HEK293 (cell line): ENCODE results near the gene TET2.

Experiments used
- CTCF ChIA-PET: fragments of 350-600 bp; formaldehyde crosslinking; extraction: SDS; loops from one replicate; lab custom pipeline; 2021; ENCODE audit warnings: antibody characterized with exemption; lab: Yijun Ruan, JAX
- POLR2A ChIA-PET: fragments of 300-600 bp; formaldehyde crosslinking; extraction: SDS; loops from one replicate; lab custom pipeline; 2020; ENCODE audit warnings: antibody characterized with exemption, inconsistent platforms; lab: Yijun Ruan, JAX
- H3K27ac ChIP-seq: fragments of 200-500 bp; sonication (Bioruptor generic); 2 replicates; pipeline ENCODE4 v1.5.1; 2014; ENCODE audit warnings: low read depth, low read length, control low read depth, inconsistent platforms; ENCODE audit errors: extremely low read depth
- H3K36me3 ChIP-seq, 2 experiments: fragments of 200-500 bp in 1 of 2; sonication (Bioruptor generic) in 1 of 2; 1 replicate in 1 of 2; 2 replicates in 1 of 2; pipeline ENCODE4 v1.5.1; 2014 to 2017; ENCODE audit warnings: inconsistent platforms in 2 of 2, low read length in 2 of 2; ENCODE audit not compliant: control insufficient read depth in 2 of 2, insufficient read depth in 1 of 2
- H3K4me1 ChIP-seq: fragments of 200-500 bp; sonication (Bioruptor generic); 2 replicates; pipeline ENCODE4 v1.5.1; 2014; ENCODE audit warnings: mild to moderate bottlenecking, low read length, inconsistent platforms; ENCODE audit not compliant: control insufficient read depth, insufficient read depth
- H3K4me3 ChIP-seq: 2 replicates; pipeline ENCODE4 v1.5.1; 2011; ENCODE audit warnings: low read depth, mild to moderate bottlenecking, control low read depth, low read length, moderate library complexity
- H3K9me3 ChIP-seq: fragments of 200-500 bp; sonication (Bioruptor generic); 2 replicates; pipeline ENCODE4 v1.5.1; 2014; ENCODE audit warnings: low read depth, low read length, inconsistent platforms; ENCODE audit not compliant: control insufficient read depth, insufficient read depth
- HOXD13 ChIP-seq: sonication (generic); formaldehyde crosslinking; IDR thresholded peaks from 2 replicates; pipeline ENCODE4 v1.8.0; 2022; ENCODE audit warnings: missing genetic modification reagents, borderline replicate concordance
- KLF9 ChIP-seq: fragments of 450-650 bp; formaldehyde crosslinking; IDR thresholded peaks from 2 replicates; pipeline ENCODE4 v1.5.1; 2016; ENCODE audit warnings: missing biosample characterization, missing genetic modification characterization, low read depth
- MEIS1 ChIP-seq: sonication (generic); formaldehyde crosslinking; IDR thresholded peaks from 2 replicates; pipeline ENCODE4 v1.8.1; 2022; ENCODE audit warnings: missing genetic modification reagents, mild to moderate bottlenecking, borderline replicate concordance
- MZF1 ChIP-seq: fragments of 450-650 bp; formaldehyde crosslinking; IDR thresholded peaks from 2 replicates; pipeline ENCODE4 v1.5.1; 2017; ENCODE audit warnings: missing biosample characterization, missing genetic modification characterization, borderline replicate concordance
- PRDM10 ChIP-seq: fragments of 450-650 bp; formaldehyde crosslinking; IDR thresholded peaks from 2 replicates; pipeline ENCODE4 v1.5.1; 2016; ENCODE audit warnings: missing biosample characterization, missing genetic modification characterization
- RBAK ChIP-seq: fragments of 450-650 bp; formaldehyde crosslinking; IDR thresholded peaks from 2 replicates; pipeline ENCODE4 v1.5.1; 2016; ENCODE audit warnings: missing biosample characterization, missing genetic modification characterization
- WT1 ChIP-seq: fragments of 450-650 bp; formaldehyde crosslinking; IDR thresholded peaks from 2 replicates; pipeline ENCODE4 v1.5.1; 2016; ENCODE audit warnings: missing biosample characterization, missing genetic modification characterization
- ZBTB49 ChIP-seq: fragments of 450-650 bp; formaldehyde crosslinking; IDR thresholded peaks from 2 replicates; pipeline ENCODE4 v1.5.1; 2016; ENCODE audit warnings: missing biosample characterization, missing genetic modification characterization, low read depth
- ZNF121 ChIP-seq: fragments of 450-650 bp; formaldehyde crosslinking; IDR thresholded peaks from 2 replicates; pipeline ENCODE4 v1.5.1; 2016; ENCODE audit warnings: missing biosample characterization, missing genetic modification characterization
- ZNF155 ChIP-seq: fragments of 450-650 bp; formaldehyde crosslinking; IDR thresholded peaks from 2 replicates; pipeline ENCODE4 v1.5.1; 2016; ENCODE audit warnings: missing biosample characterization, missing genetic modification characterization
- ZNF169 ChIP-seq: fragments of 450-650 bp; formaldehyde crosslinking; IDR thresholded peaks from 2 replicates; pipeline ENCODE4 v1.5.1; 2016; ENCODE audit warnings: missing biosample characterization, missing genetic modification characterization
- ZNF248 ChIP-seq: fragments of 450-650 bp; formaldehyde crosslinking; IDR thresholded peaks from 2 replicates; pipeline ENCODE4 v1.5.1; 2017; ENCODE audit warnings: missing biosample characterization, missing genetic modification characterization
- ZNF311 ChIP-seq: fragments of 450-650 bp; formaldehyde crosslinking; IDR thresholded peaks from 2 replicates; pipeline ENCODE4 v1.5.1; 2017; ENCODE audit warnings: missing biosample characterization, missing genetic modification characterization, borderline replicate concordance
- ZNF416 ChIP-seq: fragments of 450-650 bp; formaldehyde crosslinking; IDR thresholded peaks from 2 replicates; pipeline ENCODE4 v1.5.1; 2016; ENCODE audit warnings: missing biosample characterization, missing genetic modification characterization
- ZNF426 ChIP-seq: fragments of 450-650 bp; formaldehyde crosslinking; IDR thresholded peaks from 2 replicates; pipeline ENCODE4 v1.5.1; 2017; ENCODE audit warnings: missing biosample characterization, missing genetic modification characterization, mild to moderate bottlenecking, inconsistent platforms, moderate library complexity
- ZNF473 ChIP-seq: fragments of 450-650 bp; formaldehyde crosslinking; IDR thresholded peaks from 2 replicates; pipeline ENCODE4 v1.5.1; 2017; ENCODE audit warnings: missing biosample characterization, missing genetic modification characterization
- ZNF510 ChIP-seq: fragments of 450-650 bp; formaldehyde crosslinking; IDR thresholded peaks from 2 replicates; pipeline ENCODE4 v1.5.1; 2018; ENCODE audit warnings: mild to moderate bottlenecking, missing genetic modification characterization, missing biosample characterization; ENCODE audit not compliant: insufficient replicate concordance
- ZNF610 ChIP-seq: fragments of 450-650 bp; formaldehyde crosslinking; IDR thresholded peaks from 2 replicates; pipeline ENCODE4 v1.5.1; 2016; ENCODE audit warnings: missing biosample characterization, missing genetic modification characterization, borderline replicate concordance
- ZNF670 ChIP-seq: fragments of 450-650 bp; formaldehyde crosslinking; IDR thresholded peaks from 2 replicates; pipeline ENCODE4 v1.5.1; 2016; ENCODE audit warnings: missing biosample characterization, missing genetic modification characterization, low read depth
- ZNF830 ChIP-seq: fragments of 450-650 bp; IDR thresholded peaks from 2 replicates; pipeline ENCODE4 v1.5.0; 2018; ENCODE audit warnings: missing biosample characterization, missing genetic modification characterization, low read depth, mild to moderate bottlenecking, moderate library complexity
- ZSCAN23 ChIP-seq: fragments of 450-650 bp; formaldehyde crosslinking; IDR thresholded peaks from 2 replicates; pipeline ENCODE4 v1.5.1; 2016; ENCODE audit warnings: missing biosample characterization, missing genetic modification characterization
- TF ChIP-seq, protein P1 (sequence below): fragments of 450-650 bp; formaldehyde crosslinking; IDR thresholded peaks from 2 replicates; pipeline ENCODE4 v1.5.1; 2016; ENCODE audit warnings: missing biosample characterization, missing genetic modification characterization

TET2 gene

DNA sequence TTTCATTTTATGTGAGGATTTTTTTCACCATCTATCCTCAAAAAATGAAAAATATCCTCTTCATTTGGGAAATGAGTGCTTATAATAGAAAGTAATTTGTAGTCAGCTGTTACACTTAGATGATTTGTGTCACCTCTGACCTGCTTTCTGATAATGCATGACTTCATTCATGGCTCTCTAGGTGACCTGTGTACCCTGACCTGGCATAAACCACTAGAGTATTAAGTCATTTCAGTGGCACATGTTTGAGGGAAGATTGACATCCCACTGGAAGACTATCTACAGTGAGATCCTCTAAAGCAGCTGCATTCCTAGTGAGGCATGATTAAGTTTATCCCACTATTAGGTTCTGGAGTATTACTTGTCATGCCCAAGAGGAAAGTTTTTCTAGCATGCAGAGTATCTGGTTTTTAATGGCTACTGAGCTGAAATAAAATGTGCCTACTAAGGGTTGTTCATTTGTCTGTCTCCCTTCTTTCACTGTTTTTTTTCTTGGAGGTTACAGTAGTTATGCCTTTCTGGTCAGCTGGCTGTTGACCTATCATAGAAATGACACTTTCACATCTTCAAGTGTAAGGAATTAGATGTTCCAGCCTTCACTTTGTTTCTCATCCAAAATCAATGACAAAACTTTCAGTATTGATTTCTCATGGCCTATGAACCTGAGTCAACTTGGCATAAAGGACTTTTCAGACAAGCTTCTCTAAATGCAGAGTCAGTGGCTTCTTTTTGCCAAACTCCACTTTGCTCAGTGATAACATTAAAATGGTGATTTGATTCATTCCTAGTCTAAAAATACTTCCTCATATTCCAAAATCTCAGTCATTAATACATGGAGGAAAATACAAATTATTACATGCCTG is 33.1 kb downstream of the TET2 start (continued):
- TF ChIP-seq HOXD13 (CRISPR knock-in tag) (no peak), ZNF169 (tag by site-specific recombination) (no peak), ZNF670 (no peak), ZNF830 (tag by site-specific recombination) (no peak), MZF1 (tag by site-specific recombination) (no peak), ZNF311 (tag by site-specific recombination) (no peak)
- TF ChIP-seq, protein P1, sequence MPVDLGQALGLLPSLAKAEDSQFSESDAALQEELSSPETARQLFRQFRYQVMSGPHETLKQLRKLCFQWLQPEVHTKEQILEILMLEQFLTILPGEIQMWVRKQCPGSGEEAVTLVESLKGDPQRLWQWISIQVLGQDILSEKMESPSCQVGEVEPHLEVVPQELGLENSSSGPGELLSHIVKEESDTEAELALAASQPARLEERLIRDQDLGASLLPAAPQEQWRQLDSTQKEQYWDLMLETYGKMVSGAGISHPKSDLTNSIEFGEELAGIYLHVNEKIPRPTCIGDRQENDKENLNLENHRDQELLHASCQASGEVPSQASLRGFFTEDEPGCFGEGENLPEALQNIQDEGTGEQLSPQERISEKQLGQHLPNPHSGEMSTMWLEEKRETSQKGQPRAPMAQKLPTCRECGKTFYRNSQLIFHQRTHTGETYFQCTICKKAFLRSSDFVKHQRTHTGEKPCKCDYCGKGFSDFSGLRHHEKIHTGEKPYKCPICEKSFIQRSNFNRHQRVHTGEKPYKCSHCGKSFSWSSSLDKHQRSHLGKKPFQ (tag by site-specific recombination), result no peak

DNA sequence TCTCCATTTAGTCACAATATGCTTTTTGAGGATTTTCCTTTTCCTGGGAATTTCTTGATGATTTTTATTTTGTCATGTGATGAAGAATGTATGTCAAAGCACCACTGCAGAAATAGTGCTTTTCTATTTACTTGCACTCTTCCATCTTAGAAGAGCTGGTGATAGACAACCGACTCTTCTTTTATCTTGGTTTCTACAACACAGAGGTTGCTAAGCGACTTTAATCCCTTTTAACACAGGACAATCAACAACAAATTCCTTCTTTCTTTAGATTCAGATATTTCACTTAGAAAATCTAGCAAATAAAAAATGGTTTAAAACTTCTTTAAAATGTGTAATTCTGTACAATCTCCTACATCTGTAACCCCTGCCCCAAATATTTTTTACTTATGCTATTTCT is 34.6 kb downstream of the TET2 start:
- no peaks in the 10 kb centered on the region for H3K36me3 ChIP-seq
- no peaks in the 10 kb centered on the region for H3K9me3 ChIP-seq

GRCh38 chr4:105182211-105182610 is 35.5 kb downstream of the TET2 start:
- H3K36me3 ChIP-seq, result no peaks in the 10 kb centered on the region
- CTCF ChIA-PET, result no interaction called here
- H3K4me1 ChIP-seq, result no peaks in the 10 kb centered on the region
- POLR2A ChIA-PET, result interaction anchor here (0.5 kb wide), 1 partner anchor 400 kb away, joined by 5 read pairs; no protein-coding TSS in a partner anchor
- H3K9me3 ChIP-seq, result no peaks in the 10 kb centered on the region
- TF ChIP-seq ZNF121 (no peak), ZNF155 (tag by site-specific recombination) (no peak)
- TF ChIP-seq, all 188 proteins: peak for 0
- H3K27ac ChIP-seq, result no peak overlapping the region
- no peak overlapping the region for H3K4me3 ChIP-seq

More for the DNA sequence above, 34.6 kb downstream of the TET2 start:
- ChIA-PET POLR2A (no interaction called here), CTCF (no interaction called here)
- H3K4me1 ChIP-seq, result no peaks in the 10 kb centered on the region
- no peak overlapping the region for H3K4me3 ChIP-seq
- TF ChIP-seq ZSCAN23 (no peak), ZNF473 (tag by site-specific recombination) (no peak), RBAK (tag by site-specific recombination) (no peak), ZNF510 (tag by site-specific recombination) (no peak), MEIS1 (no peak), ZNF426 (tag by site-specific recombination) (no peak), ZNF248 (tag by site-specific recombination) (no peak), ZNF610 (tag by site-specific recombination) (no peak)
- H3K27ac ChIP-seq, result no peak overlapping the region

GRCh38 chr4:105184316-105184980 is 37.8 kb downstream of the TET2 start:
- POLR2A ChIA-PET, result no interaction called here
- H3K9me3 ChIP-seq, result no peaks in the 10 kb centered on the region
- no peak overlapping the region for H3K27ac ChIP-seq
- H3K4me3 ChIP-seq, result no peak overlapping the region
- CTCF ChIA-PET, result no interaction called here
- no peaks in the 10 kb centered on the region for H3K36me3 ChIP-seq
- no peaks in the 10 kb centered on the region for H3K4me1 ChIP-seq
- TF ChIP-seq ZNF830 (tag by site-specific recombination) (no peak), ZNF416 (tag by site-specific recombination) (no peak), WT1 (tag by site-specific recombination) (no peak), ZBTB49 (tag by site-specific recombination) (no peak), PRDM10 (tag by site-specific recombination) (no peak), KLF9 (no peak)
